OCI-M2 (cell line): ENCODE measurements around the gene DCUN1D4.

Source experiments
- DNase-seq: peaks from one replicate; lab custom pipeline; 2025; ENCODE audit not compliant: unreplicated experiment; lab: John Stamatoyannopoulos, UW

DCUN1D4 gene

GRCh38 chr4:51842554-51843308 is at the start of gene DCUN1D4:
TSS of gene DCUN1D4 (plus strand) at chr4:51843153. CDS start at chr4:51843243, 90 bp downstream.
- peak; percentile 86 for DNase-seq

- DNase-seq: no peak
These were observed 22.3 kb upstream of the DCUN1D4 start for GRCh38 chr4:51820443-51821234.

DNA sequence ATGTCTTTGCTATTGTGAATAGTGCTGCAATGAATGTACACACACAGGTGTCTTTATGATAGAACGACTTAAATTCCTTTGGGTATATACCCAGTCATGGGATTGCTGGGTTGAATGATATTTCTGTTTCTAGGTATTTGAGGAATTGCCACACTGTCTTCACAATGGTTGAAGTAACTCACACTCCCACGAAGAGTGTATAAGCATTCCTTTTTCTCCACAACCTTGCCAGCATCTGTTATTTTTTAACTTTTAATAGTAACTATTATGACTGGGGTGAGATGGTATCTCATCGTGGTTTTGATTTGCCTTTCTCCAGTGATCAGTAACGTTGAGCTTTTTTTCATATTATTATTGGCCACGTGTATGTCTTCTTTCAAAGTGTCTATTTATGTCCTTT is 17.6 kb upstream of the DCUN1D4 start:
- no peak for DNase-seq

DNA sequence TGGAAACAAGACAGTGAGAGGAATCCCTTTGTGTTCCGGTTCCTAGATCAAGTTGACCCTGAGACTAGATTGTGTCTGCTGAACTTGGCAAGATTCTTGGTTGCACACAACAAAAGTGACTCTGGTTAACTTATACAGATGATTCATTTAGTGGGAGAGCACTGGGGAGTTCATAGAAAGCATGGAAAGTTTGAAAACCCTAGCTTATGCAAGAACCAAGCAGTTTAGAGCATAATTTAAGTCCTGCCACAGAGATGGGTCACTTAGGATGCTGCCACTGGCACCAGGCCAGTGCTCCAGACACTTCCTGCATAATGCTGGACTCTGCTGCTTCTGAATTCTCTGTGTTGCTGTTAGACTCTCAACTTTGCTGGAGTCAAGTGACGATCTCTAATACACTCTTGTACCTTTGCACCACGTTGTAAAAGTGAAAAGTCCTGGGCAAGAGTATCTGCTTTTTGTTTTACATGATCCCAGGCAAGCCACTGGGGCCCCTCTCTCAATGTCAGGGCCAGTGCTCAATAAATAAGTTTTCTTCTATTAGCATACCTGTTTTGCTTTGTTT is 12.7 kb upstream of the DCUN1D4 start:
- no peak for DNase-seq

DNA sequence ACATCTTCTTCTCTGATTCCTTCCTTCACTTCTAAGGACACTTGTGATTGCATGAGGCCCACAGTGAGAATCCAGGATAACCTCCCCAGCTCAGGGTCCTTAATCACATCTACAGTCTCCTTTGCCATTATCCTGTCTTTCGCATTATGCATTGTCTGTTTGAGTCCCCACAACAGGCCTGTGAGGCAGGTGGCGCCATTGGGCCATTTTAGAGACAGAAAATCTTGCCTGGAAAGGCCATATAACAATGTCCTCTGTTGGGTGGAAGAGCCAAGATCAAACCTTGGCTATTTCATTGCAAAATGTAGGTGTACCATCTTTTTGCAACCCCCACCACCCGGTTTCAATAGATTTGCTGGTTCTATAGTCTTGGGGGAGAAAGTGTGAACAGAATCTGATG is 11.8 kb upstream of the DCUN1D4 start:
- DNase-seq: no peak

DNA sequence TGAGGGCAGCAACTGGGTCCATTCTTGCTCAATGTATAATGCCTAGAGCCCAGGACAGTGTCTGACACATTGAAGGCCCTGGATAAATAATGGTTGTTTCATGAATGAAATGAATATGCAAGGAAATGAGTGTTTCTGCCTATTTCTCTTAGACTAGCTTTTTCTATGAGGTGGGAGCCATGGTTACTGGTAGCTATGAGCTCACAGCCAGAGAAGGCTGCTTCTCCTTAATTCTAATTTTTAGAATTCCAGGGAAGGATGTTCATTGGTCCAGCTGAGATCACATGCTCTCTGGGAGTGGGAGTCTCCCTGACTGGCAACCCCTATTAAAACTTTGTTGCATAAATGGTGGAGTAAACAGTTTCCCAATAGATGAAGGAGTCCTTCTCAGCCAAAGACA is 9.7 kb upstream of the DCUN1D4 start:
- no peak for DNase-seq

GRCh38 chr4:51835079-51835478 is 7.9 kb upstream of the DCUN1D4 start:
- DNase-seq: no peak

DNA sequence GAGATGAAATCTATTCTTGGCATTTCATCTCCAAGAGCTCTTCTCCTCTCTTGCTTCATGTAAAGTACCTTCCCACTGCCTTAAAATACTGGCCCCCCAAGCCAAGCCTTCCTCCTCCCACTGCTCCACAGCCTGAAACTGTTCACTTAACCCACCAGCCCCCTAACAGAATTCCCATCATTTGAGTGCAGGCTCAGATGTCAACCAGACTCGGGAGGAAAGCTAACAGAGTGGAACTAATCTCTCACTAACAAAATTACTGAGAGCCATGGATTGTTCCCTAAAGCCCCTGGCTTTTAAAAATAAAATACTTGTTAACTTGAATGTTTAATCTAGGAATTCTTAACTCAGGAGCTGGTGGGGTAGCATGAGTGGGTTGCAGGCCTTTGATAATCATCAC is 7.1 kb upstream of the DCUN1D4 start:
- no peak for DNase-seq

DNA sequence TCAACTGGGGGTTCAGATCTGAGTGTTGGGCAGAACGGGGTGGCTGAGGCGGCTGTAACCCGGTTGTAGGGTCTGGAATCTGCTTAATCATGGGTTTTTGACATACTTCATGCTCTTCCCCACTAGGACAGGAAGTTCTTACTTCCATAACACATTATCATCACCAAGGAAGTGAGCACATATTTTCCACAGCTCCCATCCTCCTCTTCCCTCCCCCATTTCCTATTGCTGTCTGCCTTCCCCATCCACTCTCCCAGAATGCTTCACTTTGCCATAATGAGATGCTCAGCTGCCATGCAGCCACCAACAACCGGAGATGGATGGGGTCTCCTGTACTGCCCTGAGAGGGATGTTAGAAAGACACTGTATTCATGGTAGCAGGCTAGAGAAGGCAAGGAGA is 6.4 kb upstream of the DCUN1D4 start:
- DNase-seq: no peak

- DNase-seq: no peak
These were observed 2.2 kb upstream of the DCUN1D4 start for GRCh38 chr4:51840781-51841180.

GRCh38 chr4:51842167-51842553 is 793 bp upstream of the DCUN1D4 start:
- DNase-seq: no peak

DNA sequence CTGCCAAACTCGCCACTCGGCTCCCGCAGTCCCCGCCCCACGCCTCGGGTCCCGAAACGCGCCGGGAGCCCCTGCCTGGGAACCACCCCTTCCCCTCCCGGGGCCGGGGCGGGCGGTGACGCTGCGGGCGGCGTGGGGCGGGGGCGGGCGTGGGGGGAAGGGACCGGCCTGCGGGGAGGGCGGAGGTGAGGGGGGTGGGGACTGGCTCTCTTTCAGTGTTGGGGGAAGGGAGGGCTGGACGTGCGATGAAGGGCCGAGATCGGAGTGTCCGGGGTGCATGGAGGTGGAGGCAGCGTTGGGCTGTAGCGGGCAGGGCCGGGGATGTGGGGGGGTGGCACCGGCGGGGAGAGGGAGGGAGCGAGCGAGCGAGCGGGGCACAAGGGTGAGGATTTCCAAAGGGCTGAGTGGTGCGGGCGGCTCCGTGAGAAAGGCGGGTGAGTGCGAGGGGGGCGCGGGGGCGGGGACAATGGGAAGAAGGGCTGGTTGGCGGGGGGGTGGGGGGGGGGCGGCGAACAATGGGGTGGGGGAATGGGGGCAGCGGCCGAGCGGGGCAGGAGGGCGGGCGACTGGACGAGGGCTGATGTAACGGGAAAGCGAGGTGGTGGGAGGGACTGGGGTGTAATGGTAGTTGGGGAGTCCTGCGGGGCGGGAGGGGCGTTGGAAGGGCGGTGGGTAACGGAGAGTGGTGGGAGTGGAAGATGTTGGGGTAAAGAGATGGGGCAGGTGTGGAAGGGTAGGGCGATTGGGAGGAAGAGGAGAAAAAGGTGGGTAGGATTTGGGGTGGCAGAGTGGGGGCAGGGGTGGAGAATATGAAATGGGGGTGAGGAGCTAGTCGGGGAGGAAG is 578 bp downstream of the DCUN1D4 start:
- DNase-seq: no peak

GRCh38 chr4:51844153-51845054 is 1.5 kb downstream of the DCUN1D4 start:
- peak; percentile 47 for DNase-seq

DNA sequence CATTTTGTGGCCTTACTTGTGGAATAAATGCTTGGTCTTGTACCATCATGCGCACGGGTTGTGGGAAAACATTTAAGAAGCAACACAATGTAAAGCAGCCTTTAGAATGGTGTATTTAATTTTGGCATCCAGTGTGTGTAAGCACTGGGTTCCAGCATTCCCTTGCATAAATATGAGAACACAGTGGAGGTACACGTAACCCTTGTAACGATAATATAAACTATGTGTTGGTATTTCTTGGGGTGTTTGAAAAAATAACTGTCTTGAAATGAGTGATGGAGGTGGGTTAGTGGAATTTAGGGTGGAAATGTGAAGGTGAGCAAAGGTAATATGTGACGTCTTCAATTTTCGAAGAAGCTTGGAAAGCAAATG is 2.1 kb downstream of the DCUN1D4 start:
- DNase-seq: no peak

DNA sequence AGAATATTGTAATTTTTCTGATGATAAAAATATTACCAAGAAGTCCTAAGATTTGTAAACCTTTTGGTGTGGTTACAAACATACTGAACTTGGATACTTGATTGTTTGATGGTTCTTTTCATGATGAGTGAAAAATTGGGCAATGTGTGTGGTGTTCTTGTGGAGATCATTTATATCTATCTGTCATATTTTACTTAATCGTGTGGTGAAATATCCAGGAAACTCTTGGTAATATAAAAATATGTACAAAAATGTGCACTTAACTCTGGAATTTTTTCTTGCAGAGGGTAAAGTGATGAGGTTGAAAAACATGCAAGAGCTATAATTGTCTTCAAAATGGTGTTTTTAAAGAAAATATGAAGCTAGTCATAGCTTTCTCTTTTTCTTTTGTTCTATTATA is 2.8 kb downstream of the DCUN1D4 start:
- no peak for DNase-seq

DNA sequence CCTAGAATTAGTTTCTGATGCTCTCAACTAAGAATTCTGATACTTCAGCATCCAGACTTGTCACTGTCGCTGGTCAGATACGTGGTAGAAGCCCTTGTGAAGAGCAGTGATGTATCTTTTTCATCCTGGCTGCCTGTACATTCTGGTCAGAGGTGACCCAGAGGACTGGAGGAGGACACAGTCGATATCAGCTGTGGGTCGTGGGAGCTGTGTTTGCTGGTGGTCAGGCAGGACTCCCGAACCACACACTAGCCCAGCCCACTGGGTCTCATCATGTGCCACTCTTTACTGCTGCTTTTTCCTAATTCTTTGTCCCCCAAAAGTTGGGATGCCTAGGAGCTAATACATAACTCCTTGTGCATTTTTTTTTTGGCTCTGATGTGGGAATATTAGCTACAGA is 6.5 kb downstream of the DCUN1D4 start:
- DNase-seq: no peak

GRCh38 chr4:51850294-51850693 is 7.3 kb downstream of the DCUN1D4 start:
- DNase-seq: no peak

GRCh38 chr4:51851090-51851936 is 8.4 kb downstream of the DCUN1D4 start:
- DNase-seq: no peak

DNA sequence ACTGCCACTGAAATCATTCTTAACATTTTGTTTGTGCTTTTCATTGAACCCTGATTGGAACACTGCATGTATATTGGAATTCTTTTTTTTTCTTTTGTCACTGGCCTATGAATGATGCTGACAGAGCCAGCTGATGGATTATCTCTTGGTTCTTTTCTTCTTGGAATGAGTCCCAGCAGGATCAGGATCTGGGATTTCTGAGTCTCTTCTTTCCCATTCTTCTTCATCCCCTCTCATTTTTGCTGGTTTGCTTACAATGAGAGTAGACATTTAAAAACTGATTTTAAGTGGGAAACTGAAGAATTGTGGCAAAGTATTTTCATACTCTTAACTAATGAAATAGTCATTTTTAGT is 9.0 kb downstream of the DCUN1D4 start:
- no peak for DNase-seq
